SK-N-MC (cell line): ENCODE results near the gene SCGB1C2.

Experiments used
- EZH2 ChIP-seq: fragments of 200-600 bp; sonication (generic); IDR thresholded peaks from one replicate; pipeline ENCODE4 v1.6.1; 2017; ENCODE audit warnings: antibody characterized with exemption
- POLR2AphosphoS5 ChIP-seq: IDR thresholded peaks from 2 replicates; pipeline ENCODE4 v1.6.1; 2012; ENCODE audit warnings: mild to moderate bottlenecking, low read depth, low read length, borderline replicate concordance

DNA sequence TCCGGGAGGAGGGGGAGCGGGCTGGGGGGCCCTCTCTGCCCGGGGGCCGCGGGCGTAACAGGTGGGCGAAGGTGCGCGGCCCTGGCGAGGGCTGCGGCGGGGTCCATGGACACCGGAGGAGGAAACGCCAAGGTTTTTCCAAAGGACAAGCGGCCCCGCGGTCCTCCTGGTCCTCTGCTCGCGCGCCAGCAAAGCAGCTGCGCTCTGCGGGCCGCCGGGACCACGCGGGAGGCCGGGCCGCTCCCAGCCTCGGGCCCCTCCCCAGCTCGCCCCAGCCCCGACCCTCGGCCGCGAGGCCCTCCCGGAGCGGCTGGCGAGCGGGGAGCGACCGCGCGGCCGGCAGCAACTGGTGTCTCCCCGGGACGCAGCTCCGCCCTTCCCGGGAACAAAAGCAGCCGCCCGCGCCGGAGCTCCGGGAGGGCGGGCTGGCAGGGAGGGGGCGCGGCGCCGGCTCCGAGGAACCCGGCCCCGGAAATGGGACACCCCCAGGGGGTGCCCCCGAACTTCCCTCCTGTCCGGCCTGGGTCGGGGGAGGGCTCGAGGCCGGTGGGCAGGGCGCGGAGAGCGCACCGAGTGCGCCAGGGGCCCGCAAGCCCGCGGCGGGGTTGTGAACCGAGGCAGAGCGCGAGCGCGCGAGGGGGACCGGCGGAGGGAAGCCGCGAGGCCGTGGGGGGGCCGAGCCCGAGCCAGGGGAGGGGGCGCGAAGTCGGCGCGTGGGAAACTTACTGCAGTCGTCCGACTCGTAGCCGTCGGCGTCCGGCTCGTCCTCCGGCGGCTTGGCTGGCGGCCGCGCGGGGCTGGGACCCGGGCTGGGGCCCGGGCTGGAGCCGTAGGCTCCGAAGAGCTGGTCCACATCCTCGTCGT is 43.2 kb downstream of the SCGB1C2 start:
- no peak for TF ChIP-seq EZH2
- no peak for TF ChIP-seq POLR2AphosphoS5
